GM12891 (cell line): ENCODE results near the gene EFHC1.

ENCODE experiments used
- POLR2A ChIP-seq: IDR thresholded peaks from 2 replicates; pipeline ENCODE4 v1.6.1; 2011; ENCODE audit warnings: low read depth, low read length, control low read depth
- POLR2AphosphoS5 ChIP-seq: IDR thresholded peaks from 2 replicates; pipeline ENCODE4 v1.6.1; 2011; ENCODE audit warnings: low read depth, low read length, control low read depth
- TAF1 ChIP-seq: IDR thresholded peaks from 2 replicates; pipeline ENCODE4 v1.6.1; 2011; ENCODE audit warnings: low read depth, low read length, control low read depth

DNA sequence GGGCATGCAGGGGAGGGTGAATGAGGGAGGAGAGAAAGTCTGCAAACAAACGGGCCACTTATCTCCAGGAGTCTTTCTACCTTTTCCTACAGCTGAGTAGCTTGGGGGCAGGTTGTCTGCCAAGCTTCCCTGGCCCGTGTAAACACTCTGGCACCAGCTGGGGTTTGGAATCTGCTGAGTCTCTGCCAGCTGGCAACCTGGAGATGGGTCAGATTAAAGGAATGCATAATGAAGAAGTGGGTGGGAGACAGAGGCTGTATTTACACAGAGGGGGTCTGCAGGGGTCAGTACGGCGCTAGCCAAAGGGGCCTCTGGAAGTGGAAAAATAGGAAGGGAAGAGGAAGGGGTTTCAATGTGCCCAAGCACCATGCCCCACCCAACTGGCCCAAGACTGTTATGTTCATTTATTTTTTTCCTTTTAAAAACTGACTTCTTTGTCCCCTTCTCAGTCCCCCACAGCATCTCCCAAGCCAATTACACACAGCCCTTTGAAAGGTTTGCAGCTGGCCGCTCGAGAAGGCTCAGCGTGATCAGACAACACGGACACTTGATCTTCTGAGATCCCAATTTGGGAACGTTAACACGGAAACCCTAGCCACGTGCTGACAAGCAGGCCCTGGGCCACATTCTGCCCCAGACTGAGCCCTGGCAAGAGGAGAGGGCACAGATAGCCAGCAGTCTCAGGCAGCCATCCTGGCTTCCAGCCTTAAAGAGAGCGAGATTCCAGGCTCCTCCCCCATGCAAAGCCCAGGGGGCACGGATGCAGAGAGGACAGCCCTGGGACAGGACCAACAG, 131.5 kb downstream of the EFHC1 start:
- TF ChIP-seq POLR2AphosphoS5 (no peak), POLR2A (no peak), TAF1 (no peak)
